ENCODE data around the gene PNPO.

Gene PNPO

DNA sequence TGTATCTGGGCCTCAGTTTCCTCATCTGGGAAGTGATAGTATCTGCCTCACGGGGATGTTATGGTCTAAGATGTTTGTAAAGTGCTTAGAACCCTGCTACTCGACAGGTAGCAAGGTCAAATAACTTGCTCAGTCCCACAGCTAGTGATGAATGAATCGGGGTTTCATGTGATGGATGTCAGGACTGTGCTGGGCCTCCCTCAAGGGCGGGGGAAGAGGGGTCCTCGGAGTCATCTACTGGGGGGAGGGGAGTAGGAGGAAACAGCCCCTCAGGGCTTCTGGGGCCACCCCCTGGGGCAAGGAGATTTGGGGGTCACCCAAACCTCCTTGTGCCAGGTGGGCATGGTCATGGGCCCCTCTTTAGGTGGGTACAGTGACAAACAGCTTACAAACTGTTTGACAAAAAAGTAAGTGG is 732 bp downstream of the PNPO start:
- no peak for DNase-seq (ENCODE audit: low spot score)
- TF ChIP-seq CTCF (IDR thresholded peaks at IDR 0.05; ENCODE audit: extremely low read depth, insufficient read depth, missing control alignments), result no peak
- in situ Hi-C loops (cut with MboI; ENCODE audit: low pct_unique_long_range_greater_than_20kb, low sequenced_read_pairs, unreplicated experiment), result no loop called here

- in situ Hi-C loops (cut with MboI; ENCODE audit: low pct_unique_long_range_greater_than_20kb, low sequenced_read_pairs, unreplicated experiment), result no loop called here
- no peak for TF ChIP-seq CTCF (IDR thresholded peaks at IDR 0.05; ENCODE audit: extremely low read depth, insufficient read depth, missing control alignments)
- DNase-seq (ENCODE audit: low spot score), result no peak
Observed at GRCh38 chr17:47942568-47942967, 1.2 kb downstream of the PNPO start.

GRCh38 chr17:47945080-47945479 is 3.7 kb downstream of the PNPO start:
- TF ChIP-seq CTCF (IDR thresholded peaks at IDR 0.05; ENCODE audit: extremely low read depth, insufficient read depth, missing control alignments), result no peak
- DNase-seq (ENCODE audit: low spot score), result no peak
- in situ Hi-C loops (cut with MboI; ENCODE audit: low pct_unique_long_range_greater_than_20kb, low sequenced_read_pairs, unreplicated experiment), result no loop called here

DNA sequence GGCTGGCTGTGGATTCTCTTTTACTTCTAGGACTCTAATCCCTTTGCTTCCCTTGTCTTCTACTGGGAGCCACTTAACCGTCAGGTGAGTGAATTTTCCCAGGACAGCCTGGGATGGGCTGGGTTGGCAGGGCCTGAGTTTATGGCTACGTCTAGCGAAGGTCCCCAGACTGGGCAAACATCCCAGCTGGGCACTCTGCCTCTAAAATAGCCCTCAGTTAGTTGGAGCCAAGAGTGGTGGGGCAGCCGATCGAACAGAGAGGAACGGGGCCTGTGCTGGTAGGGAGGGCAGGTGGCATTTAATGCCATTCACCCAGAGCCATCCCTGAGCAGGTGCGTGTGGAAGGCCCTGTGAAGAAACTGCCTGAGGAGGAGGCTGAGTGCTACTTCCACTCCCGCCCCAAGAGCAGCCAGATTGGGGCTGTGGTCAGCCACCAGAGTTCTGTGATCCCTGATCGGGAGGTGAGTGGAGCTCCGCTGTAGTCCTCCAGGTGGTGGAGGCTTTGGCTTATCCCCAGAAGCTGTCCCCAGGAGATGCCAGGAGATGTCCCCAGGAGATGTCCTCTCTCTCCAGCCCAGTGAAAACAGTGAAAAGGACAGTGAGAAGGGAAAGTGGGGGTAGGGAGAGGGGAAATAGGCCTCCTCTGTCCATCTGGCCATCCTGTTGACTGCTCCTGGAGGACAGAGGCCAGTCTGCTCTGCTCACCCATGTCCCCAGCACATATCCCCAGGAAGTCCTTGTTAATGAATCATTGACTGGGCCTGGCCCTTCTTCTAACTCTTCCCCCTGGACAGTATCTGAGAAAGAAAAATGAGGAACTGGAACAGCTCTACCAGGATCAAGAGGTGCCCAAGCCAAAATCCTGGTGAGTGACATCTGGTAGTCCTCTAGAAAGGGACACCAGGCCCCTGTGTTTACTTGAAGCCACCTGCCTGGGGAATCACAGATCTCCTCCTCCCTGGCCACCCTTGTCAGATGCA is 4.4 kb downstream of the PNPO start:
- in situ Hi-C loops (cut with MboI; ENCODE audit: low pct_unique_long_range_greater_than_20kb, low sequenced_read_pairs, unreplicated experiment), result no loop called here
- DNase-seq (ENCODE audit: low spot score), result no peak
- TF ChIP-seq CTCF (IDR thresholded peaks at IDR 0.05; ENCODE audit: extremely low read depth, insufficient read depth, missing control alignments), result no peak

- in situ Hi-C loops (cut with MboI; ENCODE audit: low pct_unique_long_range_greater_than_20kb, low sequenced_read_pairs, unreplicated experiment), result no loop called here
- no peak for TF ChIP-seq CTCF (IDR thresholded peaks at IDR 0.05; ENCODE audit: extremely low read depth, insufficient read depth, missing control alignments)
- DNase-seq (ENCODE audit: low spot score), result no peak
Observed at GRCh38 chr17:47946516-47946915, 5.1 kb downstream of the PNPO start.

DNA sequence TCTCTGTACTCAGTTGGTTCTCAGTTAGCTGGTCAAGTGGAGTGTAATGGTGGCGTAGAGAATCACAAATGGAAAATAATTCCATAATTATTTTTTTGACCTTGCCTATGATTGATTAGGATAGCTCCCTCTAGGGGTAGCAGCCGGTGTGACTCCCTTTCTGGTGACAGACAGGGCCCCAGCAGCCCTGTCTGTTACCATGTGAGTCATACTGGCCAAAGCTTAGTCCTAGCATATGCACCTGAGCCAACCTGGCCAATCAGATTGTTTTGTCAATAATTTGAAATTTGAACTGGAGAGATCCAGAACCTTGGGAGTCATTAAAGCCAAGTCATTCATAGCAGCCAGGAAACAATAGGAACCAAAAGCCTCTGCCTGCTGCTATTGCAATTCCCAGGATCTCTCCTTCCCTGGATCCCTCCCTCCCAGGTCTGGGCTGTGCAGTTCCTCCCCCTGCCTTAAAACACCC is 5.6 kb downstream of the PNPO start:
- peak; percentile 85 for TF ChIP-seq CTCF (IDR thresholded peaks at IDR 0.05; ENCODE audit: extremely low read depth, insufficient read depth, missing control alignments)
- peak; percentile 90 for DNase-seq (ENCODE audit: low spot score)
- in situ Hi-C loops (cut with MboI; ENCODE audit: low pct_unique_long_range_greater_than_20kb, low sequenced_read_pairs, unreplicated experiment), result no loop called here
